ENCODE measurements around the gene BMPER.
A peak's percentile ranks its signal among the peaks of the same experiment; 100 is the strongest.

Gene BMPER

DNA sequence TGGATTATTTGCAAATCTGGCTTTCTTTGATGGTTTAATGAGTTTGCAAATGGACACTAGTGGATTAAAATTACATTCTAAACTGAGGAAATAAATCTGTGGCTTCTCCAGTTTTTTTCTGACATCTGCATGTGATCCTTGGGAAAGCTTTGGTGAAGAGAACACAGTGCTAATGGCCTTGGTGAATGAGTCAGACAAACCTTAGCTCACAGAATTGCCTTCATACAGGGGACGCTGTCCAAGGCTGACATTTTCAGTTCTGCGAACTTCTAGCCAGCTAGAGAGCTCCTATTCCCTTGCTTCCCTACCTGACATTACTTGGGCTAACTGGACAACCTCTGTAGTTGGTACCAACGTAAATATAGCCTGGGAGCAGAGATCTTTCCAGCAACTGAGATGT is 21.2 kb downstream of the BMPER start:
- no peak for DNase-seq

DNA sequence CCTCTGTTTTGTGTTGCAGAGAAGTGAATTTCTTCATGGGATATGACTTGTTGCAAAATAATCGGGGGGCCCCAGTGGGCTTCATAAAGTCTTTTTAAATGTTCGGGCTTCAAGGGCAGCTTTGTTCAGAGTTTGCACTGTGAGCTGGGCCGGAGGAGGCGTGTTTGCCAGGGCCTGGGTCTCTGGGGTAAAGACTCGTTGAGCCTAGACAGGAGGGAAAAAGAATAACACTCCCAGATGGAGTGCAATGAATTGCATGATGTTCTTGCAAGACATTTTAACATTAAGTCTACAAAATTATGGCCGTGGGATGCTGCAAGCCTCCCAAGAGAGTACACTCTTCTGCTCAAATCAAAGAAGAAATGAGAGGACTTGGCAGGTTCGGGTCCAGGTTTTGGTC is 23.6 kb downstream of the BMPER start:
- no peak for DNase-seq

DNA sequence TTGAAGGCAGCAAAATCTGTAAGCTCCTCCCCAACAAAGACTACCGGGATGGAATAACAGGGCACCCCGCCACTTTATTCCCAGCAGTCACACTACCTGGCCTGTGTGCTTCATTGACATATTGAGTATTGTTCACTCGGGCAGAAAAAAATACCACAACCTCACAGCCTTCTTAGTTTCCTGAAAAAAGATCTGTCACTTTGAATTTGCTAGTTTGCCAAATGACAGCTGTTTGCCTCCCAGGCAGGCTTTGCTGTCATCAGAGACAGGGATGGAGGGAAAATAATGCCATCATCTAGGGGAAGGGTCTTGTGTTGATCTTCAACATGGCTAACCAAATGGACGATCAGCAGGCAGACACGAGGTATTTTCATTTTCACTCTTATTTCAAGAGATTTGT is 26.9 kb downstream of the BMPER start:
- no peak for DNase-seq

DNA sequence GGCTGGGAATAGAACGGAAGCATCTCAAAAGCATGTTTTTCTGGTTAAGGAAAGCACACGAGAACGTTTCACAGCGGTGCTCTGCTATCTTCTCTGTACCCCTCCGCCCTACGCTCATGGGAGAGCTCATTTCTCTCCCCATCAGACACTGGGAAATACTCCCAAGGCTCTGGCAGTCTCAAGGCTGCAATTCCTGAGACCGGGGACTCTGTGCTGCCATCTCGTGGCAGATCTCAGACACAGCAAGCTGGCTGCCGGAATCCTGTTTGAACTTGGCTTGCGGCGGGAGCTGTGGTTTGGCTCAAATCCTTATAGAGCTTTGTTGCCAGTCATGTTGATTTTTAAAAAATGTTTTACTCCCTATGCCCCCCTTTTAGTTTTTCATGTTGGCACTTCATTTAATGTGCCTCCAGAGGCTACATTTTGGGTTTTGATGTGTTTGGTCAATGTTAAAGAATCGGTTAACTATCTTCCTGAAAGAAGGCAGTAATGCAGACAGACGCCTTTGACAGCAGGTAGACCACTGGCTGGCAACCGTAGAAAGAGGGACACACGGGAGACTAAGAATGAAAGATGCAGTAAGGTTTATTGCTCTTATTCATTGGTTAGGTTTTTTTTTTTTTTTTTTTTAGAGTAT is 27.6 kb downstream of the BMPER start:
- peak; percentile 64 to 75 (median 72) for DNase-seq

DNA sequence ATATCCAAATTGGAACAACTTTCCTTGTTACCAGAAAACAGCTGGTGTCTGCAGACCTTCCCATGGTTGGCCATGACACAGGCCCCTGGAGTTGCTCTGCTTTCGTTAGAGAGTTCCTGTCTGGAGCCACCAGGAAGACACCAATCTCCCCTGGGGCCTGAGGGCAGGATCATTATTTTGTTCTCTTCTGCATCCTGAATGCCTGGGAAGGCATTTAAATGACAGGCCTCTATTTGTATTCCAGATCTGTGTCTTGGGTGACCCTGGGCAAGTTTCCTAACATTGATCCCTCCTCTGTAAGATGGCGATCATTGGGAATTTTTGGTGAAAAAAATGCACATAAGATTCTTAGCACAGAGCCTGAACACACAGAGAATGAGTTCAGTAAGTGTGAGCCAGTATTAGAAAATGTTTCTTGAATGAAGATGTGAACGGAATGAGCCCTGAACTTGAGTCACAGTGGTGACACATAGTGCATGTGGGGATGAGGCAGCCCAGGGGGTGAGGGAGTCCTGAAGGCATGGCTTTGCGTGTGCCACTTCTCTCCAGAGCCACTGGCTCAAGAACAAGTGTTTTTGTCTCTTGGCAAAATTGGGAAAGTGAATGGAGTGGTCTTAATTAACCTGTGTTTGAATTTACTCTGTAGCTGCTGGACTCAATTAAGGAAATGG is 28.4 kb downstream of the BMPER start:
- DNase-seq, result peak; percentile 35 to 55 (median 51)

DNA sequence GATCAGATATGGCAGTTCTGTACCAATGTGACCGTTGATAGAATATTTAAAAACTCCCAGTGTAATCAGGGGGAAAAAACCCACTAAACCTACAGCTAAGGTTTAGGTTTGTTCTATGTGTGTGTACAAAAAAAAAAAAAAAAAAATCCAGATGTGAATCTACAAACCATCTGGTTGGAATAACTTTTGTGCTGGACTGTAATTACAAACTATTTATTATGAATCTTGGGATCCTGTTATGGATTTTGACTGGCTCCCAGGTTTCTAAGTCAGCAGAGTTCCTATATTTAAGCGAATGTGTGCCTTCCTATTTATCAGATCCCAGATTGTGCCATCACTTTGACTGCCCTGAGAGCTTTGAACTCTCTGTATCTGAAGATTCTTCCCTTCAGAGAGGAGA is 29.1 kb downstream of the BMPER start:
- no peak for DNase-seq

DNA sequence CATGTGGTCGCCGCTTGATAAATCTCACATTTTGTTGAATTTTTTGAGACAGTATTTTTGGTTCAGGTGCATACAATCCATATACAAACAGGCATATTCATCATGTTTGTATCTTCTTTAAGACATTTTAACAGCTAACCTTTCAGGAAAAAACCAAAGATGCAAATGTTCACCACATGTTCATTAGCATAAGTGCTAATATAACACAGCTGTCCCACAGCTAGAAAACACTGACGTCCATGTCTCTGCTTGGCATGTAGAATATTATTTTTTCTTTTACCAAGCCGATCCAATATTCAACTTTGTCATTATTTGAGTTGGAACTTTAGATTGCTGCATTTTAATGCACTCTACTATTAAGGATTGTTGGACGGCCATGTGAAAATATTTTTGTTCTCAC is 31.2 kb downstream of the BMPER start:
- no peak for DNase-seq

DNA sequence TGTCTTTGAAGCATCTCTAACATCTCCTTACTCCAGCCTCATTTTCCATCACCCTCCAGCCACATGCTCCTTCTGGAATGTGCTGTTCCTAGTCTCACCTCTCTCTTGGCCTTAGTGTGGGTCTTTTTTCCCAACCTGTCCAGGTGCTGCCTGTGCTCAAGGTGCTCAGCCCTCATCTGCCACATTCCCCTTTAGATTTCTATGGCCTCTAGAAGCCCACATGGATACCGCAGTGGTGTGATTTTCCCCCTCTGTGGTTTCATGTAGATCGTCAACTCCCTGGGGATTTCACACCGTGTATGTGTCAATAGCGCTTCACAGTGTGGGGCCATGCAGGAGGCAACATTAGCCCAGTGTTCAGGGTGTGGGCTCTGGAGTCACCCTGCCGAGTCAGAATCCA is 32.5 kb downstream of the BMPER start:
- DNase-seq, result no peak

DNA sequence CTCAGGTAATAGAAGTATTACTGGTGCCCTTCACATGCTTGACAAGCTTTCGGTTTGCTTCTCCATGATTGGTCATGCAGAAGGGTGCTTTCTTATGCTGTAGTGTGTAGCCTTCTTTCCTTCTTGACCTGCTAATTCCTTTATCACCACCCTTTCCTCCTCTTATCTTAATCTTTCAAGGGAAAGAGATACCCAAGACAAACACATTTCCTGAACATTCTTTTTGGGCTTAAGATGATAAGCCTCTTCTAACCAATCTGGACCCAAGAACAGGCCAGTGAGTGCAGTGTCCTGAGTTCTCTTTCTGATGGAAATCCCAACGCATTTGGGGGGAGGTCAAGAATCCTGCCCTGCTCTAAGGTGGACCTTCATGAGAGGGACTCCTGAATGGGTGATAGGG is 33.8 kb downstream of the BMPER start:
- DNase-seq, result no peak

DNA sequence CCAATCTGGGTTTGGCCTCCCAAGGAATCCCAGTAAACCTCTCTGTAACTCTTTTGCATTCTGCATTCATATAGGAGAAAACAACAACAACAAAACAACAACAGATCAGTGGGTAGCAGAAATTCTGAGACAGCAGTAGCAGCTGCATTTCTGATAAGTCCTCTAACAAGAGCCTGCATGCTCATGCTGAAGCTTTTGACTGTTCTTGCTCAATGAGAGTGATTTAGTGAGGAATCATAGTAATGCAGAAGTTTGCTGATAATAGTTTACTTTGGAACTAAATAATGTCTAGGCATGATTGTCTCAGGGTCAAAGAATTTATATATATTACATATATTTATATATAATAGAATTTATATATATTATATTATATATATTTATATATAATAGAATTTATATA is 35.2 kb downstream of the BMPER start:
- no peak for DNase-seq

DNA sequence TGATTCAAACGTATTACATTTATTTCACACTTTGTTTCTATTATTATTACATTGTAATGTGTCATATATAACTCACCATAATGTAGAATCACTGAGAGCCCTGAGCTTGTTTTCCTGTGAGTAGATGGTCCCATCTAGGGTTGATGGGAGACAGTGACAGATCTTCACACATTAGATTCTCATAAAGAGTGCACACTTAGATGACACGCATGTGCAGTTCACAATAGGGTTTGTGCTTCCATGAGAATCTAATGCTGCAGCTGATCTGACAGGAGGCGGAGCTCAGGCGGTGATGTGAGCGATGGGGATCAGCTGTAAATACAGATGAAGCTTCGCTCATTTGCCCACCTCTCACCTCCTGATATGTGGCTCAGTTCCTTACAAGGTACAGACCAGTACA is 36.1 kb downstream of the BMPER start:
- DNase-seq, result no peak

DNA sequence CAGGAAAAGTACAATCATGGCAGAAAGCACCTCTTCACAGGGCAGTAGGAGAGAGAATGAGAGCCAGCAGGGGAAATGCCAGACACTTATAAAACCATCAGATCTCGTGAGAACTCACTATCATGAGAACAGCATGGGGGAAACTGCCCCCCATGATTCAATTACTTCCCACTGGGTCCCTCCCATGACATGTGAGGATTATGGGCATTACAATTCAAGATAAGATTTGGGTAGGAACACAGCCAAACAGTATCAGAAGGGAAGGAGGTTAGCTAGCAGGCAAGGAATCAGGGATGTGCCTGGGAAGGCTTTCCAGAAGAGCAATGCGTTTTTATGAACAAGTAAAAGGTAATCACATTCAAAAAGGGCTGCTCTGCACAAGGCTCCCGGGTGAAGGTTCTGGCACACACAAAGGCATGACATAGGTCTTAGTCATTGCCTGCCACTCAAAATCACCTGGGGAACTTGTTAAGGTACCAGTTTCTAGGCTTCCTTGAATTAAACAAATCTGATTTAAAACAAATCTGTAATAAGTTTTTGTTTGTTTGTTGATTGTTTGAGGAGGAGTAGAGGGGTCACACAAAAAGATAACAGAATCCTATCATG is 40.9 kb downstream of the BMPER start:
- DNase-seq, result no peak

DNA sequence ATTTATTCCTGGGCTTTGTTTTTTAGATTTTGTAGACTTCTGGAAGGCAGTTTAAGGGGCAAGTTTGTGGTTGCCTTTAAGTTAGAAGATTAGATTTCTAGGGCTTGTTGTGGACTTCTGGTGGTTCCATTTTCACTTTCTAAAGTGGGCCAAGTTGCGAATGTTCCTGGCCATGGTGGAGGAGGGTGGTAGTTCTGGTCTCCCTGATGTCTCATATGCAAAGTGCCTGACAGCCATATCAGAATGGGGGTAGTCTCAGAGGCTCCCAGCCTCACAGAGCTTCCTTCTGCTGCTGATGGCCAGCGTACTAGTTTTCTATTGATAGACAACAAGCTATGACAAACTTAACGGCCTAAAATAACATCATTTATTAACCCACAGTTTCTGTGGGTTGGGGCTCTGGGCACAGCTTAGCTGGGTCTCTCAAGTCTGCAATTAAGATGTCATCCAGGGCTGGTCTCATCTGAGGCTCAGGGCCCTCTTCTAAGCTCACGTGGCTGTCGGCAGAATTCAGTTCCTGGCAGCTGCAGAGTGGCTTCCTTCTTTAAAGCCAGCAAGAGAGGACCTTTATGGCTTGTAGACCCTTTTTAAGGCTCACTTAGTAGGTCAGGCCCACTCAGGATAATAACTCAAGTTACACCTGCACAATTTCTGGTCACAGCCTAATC is 44.8 kb downstream of the BMPER start:
- no peak for DNase-seq

DNA sequence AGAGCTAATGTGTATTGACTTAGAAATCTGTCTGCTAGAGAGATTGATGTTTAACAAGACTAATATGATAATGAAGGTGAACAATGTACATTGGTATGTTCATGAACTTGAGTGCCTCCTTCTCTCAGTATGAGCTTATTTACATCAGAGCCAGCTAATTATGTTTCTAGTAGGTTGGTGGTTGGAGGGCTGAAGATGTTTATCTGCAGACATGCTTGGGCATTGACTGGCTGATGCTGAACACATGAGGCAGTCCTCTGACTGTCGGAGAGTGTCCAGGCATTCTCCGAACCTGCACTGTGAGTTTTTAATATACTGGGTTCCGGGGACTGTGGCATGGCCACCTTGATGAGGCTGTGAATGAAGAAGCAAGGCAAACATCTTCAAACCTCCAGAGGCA is 47.5 kb downstream of the BMPER start:
- DNase-seq, result no peak

DNA sequence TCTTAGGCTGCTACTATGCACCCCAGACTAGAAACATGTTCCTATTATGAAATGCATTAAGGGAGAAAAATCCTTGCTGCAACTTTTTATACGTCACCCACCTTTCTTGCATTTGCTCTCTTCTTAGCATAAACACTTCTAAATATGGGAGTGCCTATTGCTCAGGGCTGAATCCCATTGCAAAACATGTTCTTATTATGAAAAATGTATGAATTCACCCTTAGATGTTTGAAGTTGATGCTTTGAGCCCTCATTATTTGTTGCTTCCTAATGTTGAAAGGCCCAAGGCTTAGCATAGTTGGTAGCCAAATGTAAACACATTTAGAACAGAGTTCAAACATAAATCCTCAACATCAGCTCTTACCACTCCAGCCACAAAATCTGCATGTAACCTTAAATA is 52.8 kb downstream of the BMPER start:
- no peak for DNase-seq

DNA sequence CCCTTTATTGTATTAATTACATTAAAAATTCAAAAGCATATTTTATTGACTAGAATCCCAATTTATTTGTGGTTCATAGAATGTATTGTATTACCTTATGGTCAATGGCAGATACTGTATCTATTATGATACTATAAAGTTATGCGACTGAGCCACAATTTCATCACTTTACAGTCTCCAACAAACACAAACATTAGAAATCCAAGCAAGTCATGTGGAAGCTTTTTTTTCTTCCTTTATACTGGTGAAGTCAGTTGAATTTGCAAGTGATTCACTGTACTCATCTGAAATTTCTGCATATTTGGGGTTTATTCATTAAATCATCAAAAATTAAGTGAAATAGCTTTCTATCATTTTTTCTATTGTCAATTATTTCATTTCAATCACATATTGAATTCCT is 54.3 kb downstream of the BMPER start:
- DNase-seq, result no peak

DNA sequence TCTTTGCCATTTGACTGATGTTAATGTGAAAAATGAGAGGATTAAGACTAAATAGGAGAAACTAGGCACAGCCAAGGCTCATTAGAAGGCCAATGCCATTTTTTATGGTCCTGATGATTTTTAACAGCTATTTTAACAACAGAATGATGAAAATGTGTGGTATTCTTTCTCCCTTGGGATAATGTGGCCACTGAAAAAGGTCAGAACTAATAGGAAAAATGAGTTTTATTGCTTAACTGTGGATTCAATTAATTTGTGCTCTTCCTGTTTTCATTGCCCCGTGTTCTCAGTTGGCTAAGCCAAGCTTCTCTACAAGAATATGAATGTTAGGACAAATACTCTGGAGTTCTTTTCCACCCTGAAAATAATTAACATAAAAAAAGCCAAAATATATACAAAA is 56.6 kb downstream of the BMPER start:
- DNase-seq, result no peak

DNA sequence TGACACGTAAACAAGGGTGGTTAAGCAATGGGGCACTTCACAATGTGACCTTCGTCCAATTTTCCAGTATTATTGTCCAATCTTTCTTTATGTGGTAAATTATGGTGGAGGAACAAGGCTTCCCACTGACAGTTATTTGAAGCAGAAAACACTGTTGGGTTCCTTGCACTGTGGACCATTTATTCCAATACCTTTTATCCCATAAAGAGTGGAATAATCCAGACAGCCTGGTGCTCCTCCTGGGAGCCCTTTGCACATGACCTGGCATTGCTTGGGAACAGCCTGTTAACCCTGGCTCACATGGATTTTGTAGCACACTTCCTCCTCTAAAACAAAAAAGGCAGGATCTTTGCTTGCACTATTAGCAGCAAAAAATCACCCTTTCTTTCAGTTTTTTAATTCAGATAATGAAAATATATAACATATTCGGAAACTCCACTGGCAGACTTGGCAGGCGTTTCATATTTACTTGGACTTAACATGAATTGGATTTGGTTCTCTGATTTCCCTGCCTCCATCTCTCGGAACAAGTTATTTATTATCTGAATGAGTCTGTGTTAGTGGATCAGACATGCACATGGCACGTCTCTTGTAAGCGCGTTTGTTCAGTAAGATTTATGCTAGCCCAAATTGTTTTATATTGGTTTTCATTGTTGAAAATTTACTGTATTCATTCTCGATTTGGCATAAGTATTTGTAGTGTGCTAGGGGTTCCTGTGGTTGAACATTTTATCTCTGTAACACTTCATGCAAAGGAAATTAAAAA is 59.3 kb downstream of the BMPER start:
- DNase-seq, result no peak

DNA sequence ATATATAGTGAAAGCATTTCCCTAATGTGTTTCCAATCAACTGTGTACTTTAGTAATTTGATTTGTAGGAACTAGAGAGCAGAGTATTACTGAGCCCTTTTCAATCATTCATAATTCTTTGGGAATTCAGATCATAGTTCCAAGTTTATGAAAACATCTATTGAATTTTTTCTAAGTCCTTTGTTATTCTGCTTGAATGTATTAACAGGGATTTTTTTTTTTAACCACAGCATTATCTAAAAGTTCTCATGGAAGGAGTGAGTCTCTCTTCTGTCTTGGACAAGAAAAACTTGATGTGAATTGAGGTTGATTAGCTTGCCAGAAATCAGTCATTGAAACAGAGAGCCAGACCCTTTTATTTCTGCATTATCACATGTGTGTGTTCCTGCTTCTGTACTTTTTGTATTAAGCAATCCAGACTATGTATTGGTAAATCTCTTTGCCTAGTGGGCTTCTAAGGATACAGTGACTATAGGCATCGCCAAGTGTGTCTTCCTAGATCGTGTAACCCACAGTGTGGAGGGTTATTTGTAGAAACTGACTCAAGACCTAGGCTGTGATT is 59.9 kb downstream of the BMPER start:
- no peak for DNase-seq

DNA sequence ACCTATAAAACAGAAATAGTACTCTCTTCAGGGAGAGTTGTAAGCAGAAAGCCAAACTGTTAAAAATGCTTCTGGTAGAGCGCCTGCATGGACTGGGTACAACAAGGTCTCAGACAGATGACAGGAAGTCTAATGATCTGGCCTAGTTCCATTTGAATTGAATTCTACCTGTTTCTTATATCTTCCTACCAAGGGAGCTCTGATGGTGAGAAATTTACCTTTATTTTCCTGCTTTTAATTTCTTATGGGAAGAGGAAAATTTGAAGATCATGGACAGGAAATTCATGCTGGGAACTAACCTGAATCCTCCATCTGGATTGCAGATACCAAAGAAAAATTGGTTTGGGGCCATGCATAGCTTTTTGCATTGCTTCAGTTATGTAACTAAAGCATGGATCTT is 63.3 kb downstream of the BMPER start:
- DNase-seq, result no peak

DNA sequence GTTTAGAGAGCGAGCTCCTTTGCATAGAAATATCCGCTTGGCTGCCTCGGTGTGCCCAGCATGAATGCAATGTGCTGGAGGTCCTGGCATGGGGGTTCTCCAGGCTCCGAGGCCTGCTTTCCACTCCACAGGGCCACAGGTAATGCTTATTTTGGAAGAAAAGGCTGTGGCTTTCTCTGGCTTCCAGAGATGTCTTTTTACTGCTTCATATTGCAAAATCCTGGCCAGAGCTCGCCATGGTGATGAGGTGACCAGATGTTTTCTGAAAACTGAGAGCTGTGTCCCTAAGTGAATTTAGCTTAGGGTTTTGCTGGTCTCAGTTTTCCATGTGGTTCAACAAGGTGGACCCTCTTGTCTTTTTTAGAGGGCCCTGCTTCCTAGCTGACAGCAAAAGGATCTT is 65.2 kb downstream of the BMPER start:
- no peak for DNase-seq

DNA sequence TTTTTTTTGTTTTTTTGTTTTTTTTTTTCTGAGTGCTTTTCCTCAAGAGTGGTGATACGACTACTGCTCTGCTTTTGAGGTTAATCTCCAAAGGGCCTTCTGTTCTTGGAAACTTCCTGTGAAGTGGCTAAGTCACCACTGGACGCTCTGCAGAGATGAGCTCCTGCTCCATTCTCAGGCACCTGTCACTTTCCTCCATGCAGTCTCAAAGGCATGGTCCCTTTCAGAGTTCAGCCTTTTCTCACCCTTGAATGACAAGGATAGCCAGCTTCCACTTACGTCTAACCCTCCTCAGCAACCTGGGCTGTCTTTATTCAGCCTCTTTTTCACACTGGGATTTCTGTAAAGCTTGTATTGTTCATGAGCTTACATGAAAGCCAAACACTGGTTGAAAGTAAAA is 65.8 kb downstream of the BMPER start:
- no peak for DNase-seq
